WTC11 (cell line): ENCODE data around the gene EOGT. TPM values are rescaled to one million over a fixed set of nuclear protein-coding genes. Genes with fewer than 3 reads are reported as not detected.

ENCODE experiments used
- ATAC-seq: fragments of 200-7000 bp; cut with Tn5 transposase; 2 replicates; pipeline ENCODE4 v1.10.0; 2021; ENCODE audit warnings: mild to moderate bottlenecking, moderate library complexity
- CTCF ChIA-PET: fragments of 300-600 bp; sonication (Branson Sonifier 250); formaldehyde crosslinking; loops from one replicate; lab custom pipeline; 2021; ENCODE audit warnings: antibody characterized with exemption; lab: Charles Lee
- POLR2A ChIA-PET: fragments of 350-600 bp; sonication (Branson Sonifier 250); formaldehyde crosslinking; loops from one replicate; lab custom pipeline; 2021; ENCODE audit warnings: antibody characterized with exemption; lab: Charles Lee
- DNase-seq: peaks from one replicate; pipeline ENCODE4 v3.0.0; 2021; ENCODE audit warnings: low spot score
- H3K27ac Mint-ChIP-seq: 2 replicates; pipeline ENCODE4 v1.8.0; 2021; ENCODE audit warnings: mixed read lengths
- H3K27me3 Mint-ChIP-seq: 2 replicates; pipeline ENCODE4 v1.8.0; 2021; ENCODE audit warnings: low read depth, mild to moderate bottlenecking, moderate library complexity, mixed read lengths
- H3K36me3 Mint-ChIP-seq: 2 replicates; pipeline ENCODE4 v1.8.0; 2021; ENCODE audit warnings: mixed read lengths
- H3K4me1 Mint-ChIP-seq: 2 replicates; pipeline ENCODE4 v1.8.0; 2022; ENCODE audit warnings: mixed read lengths
- H3K4me3 Mint-ChIP-seq: 2 replicates; pipeline ENCODE4 v1.8.0; 2021; ENCODE audit warnings: mild to moderate bottlenecking, moderate library complexity, mixed read lengths
- H3K9me3 Mint-ChIP-seq: 2 replicates; pipeline ENCODE4 v1.8.0; 2021; ENCODE audit warnings: mixed read lengths
- ATF1 ChIP-seq: sonication (generic); formaldehyde crosslinking; IDR thresholded peaks from 2 replicates; pipeline ENCODE4 v1.8.1; 2023; ENCODE audit warnings: mild to moderate bottlenecking, moderate library complexity, missing genetic modification reagents
- CREB1 ChIP-seq: sonication (generic); formaldehyde crosslinking; IDR thresholded peaks from 2 replicates; pipeline ENCODE4 v1.8.0; 2023; ENCODE audit warnings: mild to moderate bottlenecking, missing genetic modification reagents
- ESRRA ChIP-seq: sonication (generic); formaldehyde crosslinking; IDR thresholded peaks from 2 replicates; pipeline ENCODE4 v1.8.1; 2022; ENCODE audit warnings: mild to moderate bottlenecking, missing genetic modification reagents, borderline replicate concordance
- FOXK1 ChIP-seq: sonication (generic); formaldehyde crosslinking; IDR thresholded peaks from 2 replicates; pipeline ENCODE4 v1.8.0; 2022; ENCODE audit warnings: mild to moderate bottlenecking, moderate library complexity, missing genetic modification reagents
- GRHL2 ChIP-seq: fragments of 250-450 bp; sonication (Bioruptor Pico); IDR thresholded peaks from 2 replicates; pipeline ENCODE4 v1.8.0; 2022; ENCODE audit warnings: mild to moderate bottlenecking, moderate library complexity; ENCODE audit not compliant: insufficient replicate concordance, severe bottlenecking
- NR2C2 ChIP-seq: sonication (generic); formaldehyde crosslinking; IDR thresholded peaks from 2 replicates; pipeline ENCODE4 v1.8.0; 2022; ENCODE audit warnings: mild to moderate bottlenecking, missing genetic modification reagents
- NR3C1 ChIP-seq: sonication (generic); formaldehyde crosslinking; conservative IDR thresholded peaks from 2 replicates; pipeline ENCODE4 v1.8.1; 2023; ENCODE audit warnings: low read depth, mild to moderate bottlenecking, missing genetic modification reagents
- PRRX2 ChIP-seq: fragments of 250-450 bp; sonication (Bioruptor Pico); IDR thresholded peaks from 2 replicates; pipeline ENCODE4 v1.8.0; 2021; ENCODE audit warnings: mild to moderate bottlenecking
- ZNF232 ChIP-seq: sonication (generic); formaldehyde crosslinking; IDR thresholded peaks from 2 replicates; pipeline ENCODE4 v1.8.0; 2022; ENCODE audit warnings: mild to moderate bottlenecking, missing genetic modification reagents
- ZNF671 ChIP-seq: fragments of 250-450 bp; sonication (Bioruptor Pico); IDR thresholded peaks from 2 replicates; pipeline ENCODE4 v1.8.0; 2021; ENCODE audit warnings: mild to moderate bottlenecking
- total RNA-seq: library from RNA; stranded (reverse); gene quantifications from 3 replicates; pipeline ENCODE4 v1.2.3, GENCODE V29; 2021
- TF ChIP-seq, protein P1 (sequence below): sonication (generic); formaldehyde crosslinking; IDR thresholded peaks from 2 replicates; pipeline ENCODE4 v1.8.1; 2022; ENCODE audit warnings: low read depth, missing genetic modification reagents, borderline replicate concordance
- TF ChIP-seq, protein P2 (sequence below): sonication (generic); formaldehyde crosslinking; IDR thresholded peaks from 2 replicates; pipeline ENCODE4 v1.8.0; 2022; ENCODE audit warnings: mild to moderate bottlenecking, missing genetic modification reagents
- TF ChIP-seq, protein P3 (sequence below): sonication (generic); formaldehyde crosslinking; IDR thresholded peaks from 2 replicates; pipeline ENCODE4 v1.8.1; 2023; ENCODE audit warnings: mild to moderate bottlenecking, missing genetic modification reagents, moderate library complexity
- TF ChIP-seq, protein P4 (sequence below): sonication (generic); formaldehyde crosslinking; IDR thresholded peaks from 2 replicates; pipeline ENCODE4 v1.8.0; 2022; ENCODE audit warnings: mild to moderate bottlenecking, missing genetic modification reagents
- TF ChIP-seq, protein P5 (sequence below): sonication (generic); formaldehyde crosslinking; IDR thresholded peaks from 2 replicates; pipeline ENCODE4 v1.8.1; 2022; ENCODE audit warnings: low read depth, mild to moderate bottlenecking, moderate library complexity, missing genetic modification reagents, borderline replicate concordance
- TF ChIP-seq, protein P6 (sequence below): fragments of 250-450 bp; sonication (Bioruptor Pico); conservative IDR thresholded peaks from 2 replicates; pipeline ENCODE4 v1.9.0; 2021; ENCODE audit warnings: mild to moderate bottlenecking
- TF ChIP-seq, protein P7 (sequence below): sonication (generic); formaldehyde crosslinking; IDR thresholded peaks from 2 replicates; pipeline ENCODE4 v1.8.0; 2023; ENCODE audit warnings: missing genetic modification reagents
- TF ChIP-seq, protein P8 (sequence below): fragments of 250-450 bp; sonication (Bioruptor Pico); IDR thresholded peaks from 2 replicates; pipeline ENCODE4 v1.9.0; 2021; ENCODE audit warnings: mild to moderate bottlenecking, borderline replicate concordance
- TF ChIP-seq, protein P9 (sequence below): sonication (generic); formaldehyde crosslinking; IDR thresholded peaks from 2 replicates; pipeline ENCODE4 v1.8.1; 2023; ENCODE audit warnings: mild to moderate bottlenecking, missing genetic modification reagents, moderate library complexity
- TF ChIP-seq, protein P10 (sequence below): sonication (generic); formaldehyde crosslinking; IDR thresholded peaks from 2 replicates; pipeline ENCODE4 v1.8.1; 2023; ENCODE audit warnings: mild to moderate bottlenecking, missing genetic modification reagents

The EOGT gene
- total RNA-seq, 1 experiment from 2014 or later: 32.9 TPM

DNA sequence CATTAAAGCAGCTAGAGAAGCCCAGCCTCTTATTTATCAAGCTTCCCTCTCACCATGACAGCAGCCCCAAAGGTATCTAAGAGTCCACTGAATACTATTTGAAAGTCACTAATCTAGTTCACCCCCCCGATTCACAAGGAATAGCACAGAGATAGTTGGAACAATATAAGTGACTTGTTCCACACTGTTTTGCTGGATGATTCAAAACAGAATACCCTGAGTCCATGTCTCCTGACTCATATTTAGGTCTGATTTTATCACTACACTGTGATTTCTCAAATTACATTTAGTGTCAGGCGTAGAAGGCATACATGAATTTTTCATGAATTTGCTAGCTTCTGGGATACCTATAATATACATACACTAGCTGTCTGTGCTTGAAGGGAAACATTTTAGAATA is 18.7 kb upstream of the EOGT start (continued):
- TF ChIP-seq, protein P1, sequence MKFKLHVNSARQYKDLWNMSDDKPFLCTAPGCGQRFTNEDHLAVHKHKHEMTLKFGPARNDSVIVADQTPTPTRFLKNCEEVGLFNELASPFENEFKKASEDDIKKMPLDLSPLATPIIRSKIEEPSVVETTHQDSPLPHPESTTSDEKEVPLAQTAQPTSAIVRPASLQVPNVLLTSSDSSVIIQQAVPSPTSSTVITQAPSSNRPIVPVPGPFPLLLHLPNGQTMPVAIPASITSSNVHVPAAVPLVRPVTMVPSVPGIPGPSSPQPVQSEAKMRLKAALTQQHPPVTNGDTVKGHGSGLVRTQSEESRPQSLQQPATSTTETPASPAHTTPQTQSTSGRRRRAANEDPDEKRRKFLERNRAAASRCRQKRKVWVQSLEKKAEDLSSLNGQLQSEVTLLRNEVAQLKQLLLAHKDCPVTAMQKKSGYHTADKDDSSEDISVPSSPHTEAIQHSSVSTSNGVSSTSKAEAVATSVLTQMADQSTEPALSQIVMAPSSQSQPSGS: no peak
- TF ChIP-seq, protein P2, sequence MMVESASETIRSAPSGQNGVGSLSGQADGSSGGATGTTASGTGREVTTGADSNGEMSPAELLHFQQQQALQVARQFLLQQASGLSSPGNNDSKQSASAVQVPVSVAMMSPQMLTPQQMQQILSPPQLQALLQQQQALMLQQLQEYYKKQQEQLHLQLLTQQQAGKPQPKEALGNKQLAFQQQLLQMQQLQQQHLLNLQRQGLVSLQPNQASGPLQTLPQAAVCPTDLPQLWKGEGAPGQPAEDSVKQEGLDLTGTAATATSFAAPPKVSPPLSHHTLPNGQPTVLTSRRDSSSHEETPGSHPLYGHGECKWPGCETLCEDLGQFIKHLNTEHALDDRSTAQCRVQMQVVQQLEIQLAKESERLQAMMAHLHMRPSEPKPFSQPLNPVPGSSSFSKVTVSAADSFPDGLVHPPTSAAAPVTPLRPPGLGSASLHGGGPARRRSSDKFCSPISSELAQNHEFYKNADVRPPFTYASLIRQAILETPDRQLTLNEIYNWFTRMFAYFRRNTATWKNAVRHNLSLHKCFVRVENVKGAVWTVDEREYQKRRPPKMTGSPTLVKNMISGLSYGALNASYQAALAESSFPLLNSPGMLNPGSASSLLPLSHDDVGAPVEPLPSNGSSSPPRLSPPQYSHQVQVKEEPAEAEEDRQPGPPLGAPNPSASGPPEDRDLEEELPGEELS (CRISPR knock-in tag): no peak
- TF ChIP-seq, protein P3, sequence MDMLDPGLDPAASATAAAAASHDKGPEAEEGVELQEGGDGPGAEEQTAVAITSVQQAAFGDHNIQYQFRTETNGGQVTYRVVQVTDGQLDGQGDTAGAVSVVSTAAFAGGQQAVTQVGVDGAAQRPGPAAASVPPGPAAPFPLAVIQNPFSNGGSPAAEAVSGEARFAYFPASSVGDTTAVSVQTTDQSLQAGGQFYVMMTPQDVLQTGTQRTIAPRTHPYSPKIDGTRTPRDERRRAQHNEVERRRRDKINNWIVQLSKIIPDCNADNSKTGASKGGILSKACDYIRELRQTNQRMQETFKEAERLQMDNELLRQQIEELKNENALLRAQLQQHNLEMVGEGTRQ (CRISPR knock-in tag): no peak

DNA sequence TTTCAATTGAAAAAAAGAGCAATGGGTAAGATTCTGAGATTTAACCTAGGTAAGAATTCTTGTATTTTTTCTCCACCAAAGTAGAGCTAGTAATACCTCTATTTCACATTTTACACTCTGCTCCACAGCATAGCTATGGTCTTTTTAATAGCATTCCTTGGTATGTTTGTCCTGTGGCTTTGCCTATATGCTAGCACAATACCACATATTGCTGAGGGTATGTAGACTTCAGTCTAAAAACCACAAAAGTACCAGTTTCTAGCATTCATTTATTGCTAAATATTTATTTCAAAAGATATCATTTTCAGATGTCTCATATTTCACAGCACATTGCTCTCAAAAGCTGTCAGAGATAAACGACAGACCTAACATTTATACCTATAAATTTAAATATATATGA is 18.2 kb upstream of the EOGT start:
- POLR2A ChIA-PET: no interaction called here
- H3K9me3 Mint-ChIP-seq: no peaks in the 10 kb centered on the region
- ATAC-seq: no peak
- H3K36me3 Mint-ChIP-seq: peaks cover 56% of the 10 kb centered on the region
- no peak overlapping the region for H3K4me3 Mint-ChIP-seq
- CTCF ChIA-PET: no interaction called here
- no peaks in the 10 kb centered on the region for H3K27me3 Mint-ChIP-seq
- no peak for DNase-seq
- no peaks in the 10 kb centered on the region for H3K4me1 Mint-ChIP-seq
- no peak overlapping the region for H3K27ac Mint-ChIP-seq
- TF ChIP-seq, protein P4, sequence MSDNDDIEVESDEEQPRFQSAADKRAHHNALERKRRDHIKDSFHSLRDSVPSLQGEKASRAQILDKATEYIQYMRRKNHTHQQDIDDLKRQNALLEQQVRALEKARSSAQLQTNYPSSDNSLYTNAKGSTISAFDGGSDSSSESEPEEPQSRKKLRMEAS (CRISPR knock-in tag): no peak
- TF ChIP-seq CREB1 (CRISPR knock-in tag): no peak
- TF ChIP-seq, protein P5, sequence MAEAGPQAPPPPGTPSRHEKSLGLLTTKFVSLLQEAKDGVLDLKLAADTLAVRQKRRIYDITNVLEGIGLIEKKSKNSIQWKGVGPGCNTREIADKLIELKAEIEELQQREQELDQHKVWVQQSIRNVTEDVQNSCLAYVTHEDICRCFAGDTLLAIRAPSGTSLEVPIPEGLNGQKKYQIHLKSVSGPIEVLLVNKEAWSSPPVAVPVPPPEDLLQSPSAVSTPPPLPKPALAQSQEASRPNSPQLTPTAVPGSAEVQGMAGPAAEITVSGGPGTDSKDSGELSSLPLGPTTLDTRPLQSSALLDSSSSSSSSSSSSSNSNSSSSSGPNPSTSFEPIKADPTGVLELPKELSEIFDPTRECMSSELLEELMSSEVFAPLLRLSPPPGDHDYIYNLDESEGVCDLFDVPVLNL (CRISPR knock-in tag): no peak
- no peak for TF ChIP-seq ZNF671 (CRISPR knock-in tag)
- no peak for TF ChIP-seq GRHL2 (CRISPR knock-in tag)
- no peak for TF ChIP-seq FOXK1
- TF ChIP-seq, protein P6, sequence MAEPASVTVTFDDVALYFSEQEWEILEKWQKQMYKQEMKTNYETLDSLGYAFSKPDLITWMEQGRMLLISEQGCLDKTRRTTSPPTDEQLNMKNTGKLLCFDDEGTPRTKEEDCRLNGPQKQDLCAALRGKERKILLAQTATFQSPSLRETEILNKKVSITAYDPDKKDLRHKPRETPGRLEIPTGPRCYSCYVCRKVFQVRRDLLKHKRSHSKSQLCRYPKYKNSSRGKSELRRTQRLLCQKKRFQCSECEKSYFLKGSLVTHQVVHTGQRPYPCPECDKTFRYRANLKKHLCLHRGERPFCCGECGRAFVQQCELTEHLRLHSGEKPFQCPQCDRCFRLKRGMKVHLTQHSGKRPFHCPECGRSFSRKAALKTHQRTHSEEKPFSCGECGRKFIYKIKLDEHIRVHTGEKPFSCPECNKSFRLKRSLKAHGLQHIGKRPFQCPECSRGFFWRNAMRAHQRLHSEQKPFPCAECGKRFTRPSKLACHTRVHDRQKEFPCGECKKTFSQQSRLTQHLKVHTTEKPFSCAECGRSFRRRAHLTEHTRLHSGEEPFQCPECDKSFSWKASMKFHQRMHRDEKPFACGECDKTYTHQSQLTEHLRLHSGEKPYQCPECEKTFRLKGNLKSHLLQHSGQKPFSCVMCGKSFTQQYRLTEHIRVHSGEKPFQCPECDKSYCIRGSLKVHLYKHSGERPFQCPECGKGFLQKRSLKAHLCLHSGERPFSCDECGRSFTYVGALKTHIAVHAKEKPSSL: no peak
- no peak for TF ChIP-seq NR2C2 (CRISPR knock-in tag)
- no peak for TF ChIP-seq NR3C1
- TF ChIP-seq, protein P7, sequence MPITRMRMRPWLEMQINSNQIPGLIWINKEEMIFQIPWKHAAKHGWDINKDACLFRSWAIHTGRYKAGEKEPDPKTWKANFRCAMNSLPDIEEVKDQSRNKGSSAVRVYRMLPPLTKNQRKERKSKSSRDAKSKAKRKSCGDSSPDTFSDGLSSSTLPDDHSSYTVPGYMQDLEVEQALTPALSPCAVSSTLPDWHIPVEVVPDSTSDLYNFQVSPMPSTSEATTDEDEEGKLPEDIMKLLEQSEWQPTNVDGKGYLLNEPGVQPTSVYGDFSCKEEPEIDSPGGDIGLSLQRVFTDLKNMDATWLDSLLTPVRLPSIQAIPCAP (CRISPR knock-in tag): no peak
- TF ChIP-seq ESRRA: no peak
- TF ChIP-seq, protein P8, sequence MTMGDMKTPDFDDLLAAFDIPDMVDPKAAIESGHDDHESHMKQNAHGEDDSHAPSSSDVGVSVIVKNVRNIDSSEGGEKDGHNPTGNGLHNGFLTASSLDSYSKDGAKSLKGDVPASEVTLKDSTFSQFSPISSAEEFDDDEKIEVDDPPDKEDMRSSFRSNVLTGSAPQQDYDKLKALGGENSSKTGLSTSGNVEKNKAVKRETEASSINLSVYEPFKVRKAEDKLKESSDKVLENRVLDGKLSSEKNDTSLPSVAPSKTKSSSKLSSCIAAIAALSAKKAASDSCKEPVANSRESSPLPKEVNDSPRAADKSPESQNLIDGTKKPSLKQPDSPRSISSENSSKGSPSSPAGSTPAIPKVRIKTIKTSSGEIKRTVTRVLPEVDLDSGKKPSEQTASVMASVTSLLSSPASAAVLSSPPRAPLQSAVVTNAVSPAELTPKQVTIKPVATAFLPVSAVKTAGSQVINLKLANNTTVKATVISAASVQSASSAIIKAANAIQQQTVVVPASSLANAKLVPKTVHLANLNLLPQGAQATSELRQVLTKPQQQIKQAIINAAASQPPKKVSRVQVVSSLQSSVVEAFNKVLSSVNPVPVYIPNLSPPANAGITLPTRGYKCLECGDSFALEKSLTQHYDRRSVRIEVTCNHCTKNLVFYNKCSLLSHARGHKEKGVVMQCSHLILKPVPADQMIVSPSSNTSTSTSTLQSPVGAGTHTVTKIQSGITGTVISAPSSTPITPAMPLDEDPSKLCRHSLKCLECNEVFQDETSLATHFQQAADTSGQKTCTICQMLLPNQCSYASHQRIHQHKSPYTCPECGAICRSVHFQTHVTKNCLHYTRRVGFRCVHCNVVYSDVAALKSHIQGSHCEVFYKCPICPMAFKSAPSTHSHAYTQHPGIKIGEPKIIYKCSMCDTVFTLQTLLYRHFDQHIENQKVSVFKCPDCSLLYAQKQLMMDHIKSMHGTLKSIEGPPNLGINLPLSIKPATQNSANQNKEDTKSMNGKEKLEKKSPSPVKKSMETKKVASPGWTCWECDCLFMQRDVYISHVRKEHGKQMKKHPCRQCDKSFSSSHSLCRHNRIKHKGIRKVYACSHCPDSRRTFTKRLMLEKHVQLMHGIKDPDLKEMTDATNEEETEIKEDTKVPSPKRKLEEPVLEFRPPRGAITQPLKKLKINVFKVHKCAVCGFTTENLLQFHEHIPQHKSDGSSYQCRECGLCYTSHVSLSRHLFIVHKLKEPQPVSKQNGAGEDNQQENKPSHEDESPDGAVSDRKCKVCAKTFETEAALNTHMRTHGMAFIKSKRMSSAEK (CRISPR knock-in tag): no peak
- TF ChIP-seq, protein P9, sequence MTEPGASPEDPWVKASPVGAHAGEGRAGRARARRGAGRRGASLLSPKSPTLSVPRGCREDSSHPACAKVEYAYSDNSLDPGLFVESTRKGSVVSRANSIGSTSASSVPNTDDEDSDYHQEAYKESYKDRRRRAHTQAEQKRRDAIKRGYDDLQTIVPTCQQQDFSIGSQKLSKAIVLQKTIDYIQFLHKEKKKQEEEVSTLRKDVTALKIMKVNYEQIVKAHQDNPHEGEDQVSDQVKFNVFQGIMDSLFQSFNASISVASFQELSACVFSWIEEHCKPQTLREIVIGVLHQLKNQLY (CRISPR knock-in tag): no peak
- TF ChIP-seq, protein P10, sequence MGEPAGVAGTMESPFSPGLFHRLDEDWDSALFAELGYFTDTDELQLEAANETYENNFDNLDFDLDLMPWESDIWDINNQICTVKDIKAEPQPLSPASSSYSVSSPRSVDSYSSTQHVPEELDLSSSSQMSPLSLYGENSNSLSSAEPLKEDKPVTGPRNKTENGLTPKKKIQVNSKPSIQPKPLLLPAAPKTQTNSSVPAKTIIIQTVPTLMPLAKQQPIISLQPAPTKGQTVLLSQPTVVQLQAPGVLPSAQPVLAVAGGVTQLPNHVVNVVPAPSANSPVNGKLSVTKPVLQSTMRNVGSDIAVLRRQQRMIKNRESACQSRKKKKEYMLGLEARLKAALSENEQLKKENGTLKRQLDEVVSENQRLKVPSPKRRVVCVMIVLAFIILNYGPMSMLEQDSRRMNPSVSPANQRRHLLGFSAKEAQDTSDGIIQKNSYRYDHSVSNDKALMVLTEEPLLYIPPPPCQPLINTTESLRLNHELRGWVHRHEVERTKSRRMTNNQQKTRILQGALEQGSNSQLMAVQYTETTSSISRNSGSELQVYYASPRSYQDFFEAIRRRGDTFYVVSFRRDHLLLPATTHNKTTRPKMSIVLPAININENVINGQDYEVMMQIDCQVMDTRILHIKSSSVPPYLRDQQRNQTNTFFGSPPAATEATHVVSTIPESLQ (CRISPR knock-in tag): no peak
- TF ChIP-seq ZNF232 (CRISPR knock-in tag): no peak
- no peak for TF ChIP-seq PRRX2 (CRISPR knock-in tag)
- no peak for TF ChIP-seq ATF1 (CRISPR knock-in tag)
